ENCODE measurements around the gene DYNAP. TPM values are rescaled to one million over a fixed set of nuclear protein-coding genes. Genes with fewer than 3 reads are reported as not detected.

The DYNAP gene
- total and polyA plus RNA-seq, 8 donors: not detected

- TF ChIP-seq CTCF (IDR thresholded peaks at IDR 0.05): no peak
- H3K4me1 ChIP-seq: peaks cover 0 to 22% (median 9%) of the 10 kb centered on the region in 3 donors
- no peaks in the 10 kb centered on the region for H3K27me3 ChIP-seq
- WGBS, 2 donors: 21% methylated on average over 3 of the region's 3 CpGs
- H3K36me3 ChIP-seq: no peaks in the 10 kb centered on the region
- FAIRE-seq: no peak
- intact Hi-C loops (cut with DNase I): no loop called here
- ATAC-seq: peak in 3 of 4 donors; percentile 10 to 39 (median 25)
- DNase-seq: no peak
- H3K9me3 ChIP-seq: no peaks in the 10 kb centered on the region
- H3K4me3 ChIP-seq: peak overlapping the region in 3 of 4 donors; percentile 21 to 36 (median 24)
- H3K27ac ChIP-seq: peak overlapping the region; percentile 75 to 89 (median 81)
Observed at GRCh38 chr18:54608028-54608642, 17.1 kb downstream of the DYNAP start.

DNA sequence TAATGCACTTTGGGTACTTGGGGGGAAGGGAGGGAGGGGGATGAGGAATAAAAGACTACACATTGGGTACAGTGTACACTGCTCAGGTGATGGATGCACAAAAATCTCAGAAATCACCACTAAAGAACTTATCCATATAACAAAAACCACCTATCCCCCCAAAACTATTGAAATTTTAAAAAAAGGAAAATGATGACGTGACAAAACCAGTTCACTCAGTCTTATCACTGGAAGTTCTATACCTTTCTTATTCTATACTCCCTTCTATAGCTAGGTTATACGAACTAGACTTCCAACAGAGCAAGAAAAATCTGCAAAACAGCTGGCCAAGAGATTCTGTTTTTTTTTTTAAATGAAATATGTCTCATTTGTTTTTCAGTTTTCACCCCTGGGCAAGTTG, 20.8 kb downstream of the DYNAP start:
- ATAC-seq: no peak
- Histone ChIP-seq H3K4me3 (no peak overlapping the region), H3K27ac (peak overlapping the region in 2 of 4 donors; percentile 48 to 54), H3K9me3 (no peaks in the 10 kb centered on the region), H3K4me1 (peaks cover 0 to 22% (median 9%) of the 10 kb centered on the region in 3 donors), H3K27me3 (no peaks in the 10 kb centered on the region), H3K36me3 (no peaks in the 10 kb centered on the region)
- no peak for TF ChIP-seq CTCF (IDR thresholded peaks at IDR 0.05)
- 66 to 68% methylated on average over 2 of the region's 2 CpGs for WGBS, 2 donors
- FAIRE-seq: no peak
- intact Hi-C loops (cut with DNase I): no loop called here
- DNase-seq: no peak

- peaks cover 0 to 22% (median 9%) of the 10 kb centered on the region in 3 donors for H3K4me1 ChIP-seq
- peak; percentile 42 to 65 (median 59) for ATAC-seq
- H3K27ac ChIP-seq: peak overlapping the region in 2 of 4 donors; percentile 48 to 54
- TF ChIP-seq CTCF (IDR thresholded peaks at IDR 0.05): no peak
- H3K4me3 ChIP-seq: no peak overlapping the region
- intact Hi-C loops (cut with DNase I): no loop called here
- no peaks in the 10 kb centered on the region for H3K27me3 ChIP-seq
- H3K9me3 ChIP-seq: no peaks in the 10 kb centered on the region
- no peaks in the 10 kb centered on the region for H3K36me3 ChIP-seq
- FAIRE-seq: no peak
- 26 to 31% methylated on average over 4 of the region's 4 CpGs for WGBS, 2 donors
- DNase-seq: peak in 1 of 6 donors; percentile 22
Observed at GRCh38 chr18:54612237-54612636, 21.2 kb downstream of the DYNAP start.

DNA sequence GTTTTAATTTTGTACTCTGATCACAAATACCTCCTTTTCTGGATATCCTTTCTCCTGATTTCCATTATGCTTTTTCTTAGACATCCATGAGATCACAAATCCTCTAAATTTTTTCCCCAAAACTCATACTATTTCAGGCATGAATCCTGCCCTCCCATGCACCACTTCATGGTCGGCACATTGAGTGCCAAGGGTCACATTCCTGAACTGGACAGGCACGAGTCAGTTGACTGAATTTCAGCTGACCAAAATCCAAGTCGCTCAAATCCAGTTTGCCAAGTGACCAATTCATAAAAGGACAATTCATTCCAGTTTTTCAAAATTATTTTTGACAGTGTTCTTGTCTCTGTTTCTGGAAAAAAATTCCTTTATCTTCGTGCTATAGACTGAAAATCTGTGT, 22.1 kb downstream of the DYNAP start:
- H3K4me1 ChIP-seq: peaks cover 0 to 22% (median 9%) of the 10 kb centered on the region in 3 donors
- TF ChIP-seq CTCF (IDR thresholded peaks at IDR 0.05): no peak
- H3K27ac ChIP-seq: no peak overlapping the region
- H3K27me3 ChIP-seq: no peaks in the 10 kb centered on the region
- DNase-seq (no peak), ATAC-seq (no peak), FAIRE-seq (no peak)
- H3K36me3 ChIP-seq: no peaks in the 10 kb centered on the region
- no peak overlapping the region for H3K4me3 ChIP-seq
- H3K9me3 ChIP-seq: no peaks in the 10 kb centered on the region
- intact Hi-C loops (cut with DNase I): no loop called here
- 72 to 76% methylated on average over 4 of the region's 4 CpGs for WGBS, 2 donors

GRCh38 chr18:54616220-54616848, 25.3 kb downstream of the DYNAP start:
- ATAC-seq (no peak), FAIRE-seq (no peak), DNase-seq (no peak)
- no peaks in the 10 kb centered on the region for H3K36me3 ChIP-seq
- H3K4me1 ChIP-seq: peaks cover 0 to 9% (median 9%) of the 10 kb centered on the region in 3 donors
- H3K9me3 ChIP-seq: no peaks in the 10 kb centered on the region
- WGBS, 2 donors: 86 to 94% methylated on average over 3 of the region's 3 CpGs
- no peak for TF ChIP-seq CTCF (IDR thresholded peaks at IDR 0.05)
- intact Hi-C loops (cut with DNase I): no loop called here
- H3K27me3 ChIP-seq: no peaks in the 10 kb centered on the region
- no peak overlapping the region for H3K27ac ChIP-seq
- H3K4me3 ChIP-seq: no peak overlapping the region

Measured in pancreas (tissue), 10 donors.